K562 (cell line): ENCODE measurements around the gene LACTBL1. TPM values are rescaled to one million over a fixed set of nuclear protein-coding genes. Genes with fewer than 3 reads are reported as not detected.

Source experiments
- ATAC-seq: fragments of 200-7000 bp; cut with Tn5 transposase; 3 replicates; pipeline ENCODE4 v1.9.1; 2020; ENCODE audit warnings: moderate library complexity
- BruUV-seq: library from RNA; stranded (reverse); fragments of 400-500 nt; replicated peaks from 2 replicates; lab custom pipeline; 2021; lab: Mats Ljungman, UMichigan
- CTCF ChIA-PET: fragments of 300-600 bp; formaldehyde crosslinking; extraction: SDS; loops from one replicate; lab custom pipeline; 2021; ENCODE audit warnings: low intra/inter-chr PET ratio; lab: Yijun Ruan, JAX
- POLR2A ChIA-PET: fragments of 300-600, 350-650 bp; sonication (Branson Sonifier 250); formaldehyde crosslinking; extraction: SDS; loops from one replicate; lab custom pipeline; 2021; ENCODE audit warnings: antibody characterized with exemption, inconsistent platforms; lab: Yijun Ruan, JAX
- DNase-seq, 4 experiments: peaks; one replicate each; pipeline versions ENCODE4 v3.0.0 to v3.0.0-alpha.2; 2011 to 2018; ENCODE audit warnings: low spot score in 3 of 4, mixed read lengths in 3 of 4; ENCODE audit errors: extremely low read depth in 1 of 4
- FAIRE-seq: peaks from 2 replicates; lab custom pipeline; 2011; peaks lifted over from hg19 to GRCh38; lab: Jason Lieb, UNC
- H2AFZ ChIP-seq: 2 replicates; pipeline ENCODE4 v1.6.0; 2011; ENCODE audit warnings: low read depth, low read length, control low read depth, inconsistent platforms
- H3K27ac ChIP-seq: fragments of 200-600 bp; 3 replicates; pipeline ENCODE4 v1.8.0; 2011; ENCODE audit warnings: low read depth, mild to moderate bottlenecking, control low read depth, inconsistent platforms, low read length, moderate library complexity, mixed read lengths; ENCODE audit errors: extremely low read depth
- H3K27me3 ChIP-seq, 2 experiments: fragments of 300-600 bp in 1 of 2; 2 replicates in 1 of 2; 3 replicates in 1 of 2; pipeline versions ENCODE4 v1.6.0 to v1.8.0; 2011; ENCODE audit warnings: inconsistent platforms in 2 of 2, low read length in 2 of 2, mild to moderate bottlenecking in 1 of 2, mixed read lengths in 1 of 2, moderate library complexity in 1 of 2; ENCODE audit not compliant: control insufficient read depth in 2 of 2, insufficient read depth in 2 of 2
- H3K36me3 ChIP-seq: fragments of 300-600 bp; 3 replicates; pipeline ENCODE4 v1.8.0; 2011; ENCODE audit warnings: mild to moderate bottlenecking, low read length, inconsistent platforms; ENCODE audit not compliant: control insufficient read depth, insufficient read depth
- H3K4me1 ChIP-seq, 2 experiments: fragments of 200-600 bp in 1 of 2; replicated peaks in 1 of 2; 2 replicates in 1 of 2; 3 replicates in 1 of 2; pipeline versions ENCODE4 v1.5.1 to v1.8.0; 2011; ENCODE audit warnings: inconsistent platforms in 2 of 2, low read length in 2 of 2, mild to moderate bottlenecking in 1 of 2, mixed read lengths in 1 of 2, moderate library complexity in 1 of 2; ENCODE audit not compliant: control insufficient read depth in 2 of 2, insufficient read depth in 2 of 2
- H3K4me2 ChIP-seq: 2 replicates; pipeline ENCODE4 v1.6.1; 2011; ENCODE audit warnings: low read length, control low read depth, inconsistent platforms, mixed read lengths; ENCODE audit not compliant: insufficient read depth
- H3K4me3 ChIP-seq: fragments of 200-600 bp; sonication (generic), shearing (Covaris generic); 2 replicates; pipeline ENCODE4 v1.5.1; 2016; ENCODE audit warnings: control low read depth, inconsistent platforms
- H3K79me2 ChIP-seq: fragments of 200-600 bp; 3 replicates; pipeline ENCODE4 v1.8.0; 2011; ENCODE audit warnings: low read length, inconsistent platforms; ENCODE audit not compliant: control insufficient read depth, insufficient read depth
- H3K9ac ChIP-seq, 2 experiments: 2 replicates each; pipeline versions ENCODE4 v1.6.0 to v1.6.1; 2011; ENCODE audit warnings: low read depth in 2 of 2, low read length in 2 of 2, control low read depth in 1 of 2, inconsistent platforms in 1 of 2, mild to moderate bottlenecking in 1 of 2, mixed read lengths in 1 of 2; ENCODE audit not compliant: insufficient read depth in 1 of 2
- H3K9me1 ChIP-seq: one replicate; pipeline ENCODE4 v1.6.0; 2011; ENCODE audit warnings: inconsistent platforms, mild to moderate bottlenecking, low read length, moderate library complexity; ENCODE audit not compliant: control insufficient read depth, insufficient read depth
- H3K9me3 ChIP-seq: replicated peaks from 2 replicates; pipeline ENCODE4 v1.5.1; 2011; ENCODE audit warnings: low read depth, low read length, inconsistent platforms; ENCODE audit not compliant: control insufficient read depth, insufficient read depth
- H4K20me1 ChIP-seq: replicated peaks from 2 replicates; pipeline ENCODE4 v1.6.1; 2011; ENCODE audit warnings: low read length, inconsistent platforms, mixed read lengths; ENCODE audit not compliant: control insufficient read depth, insufficient read depth
- ATF3 ChIP-seq, 2 experiments: fragments of 450-650 bp in 1 of 2; sonication (generic) in 1 of 2; formaldehyde crosslinking in 1 of 2; IDR thresholded peaks in 1 of 2; conservative IDR thresholded peaks in 1 of 2; 2 replicates each; pipeline versions ENCODE4 v1.6.1 to v1.8.1; 2016 to 2023; ENCODE audit warnings: mild to moderate bottlenecking in 2 of 2, moderate library complexity in 2 of 2, inconsistent platforms in 1 of 2, missing genetic modification reagents in 1 of 2
- ELF1 ChIP-seq: fragments of 200-800 bp; sonication (Bioruptor generic); IDR thresholded peaks from 2 replicates; pipeline ENCODE4 v1.6.1; 2016; ENCODE audit warnings: missing genetic modification characterization, missing compliant biosample characterization
- ELF2 ChIP-seq: fragments of 250-450 bp; sonication (Bioruptor Pico); IDR thresholded peaks from 2 replicates; pipeline ENCODE4 v1.5.0; 2021; ENCODE audit warnings: mild to moderate bottlenecking
- ETS1 ChIP-seq: conservative IDR thresholded peaks from 2 replicates; pipeline ENCODE4 v1.6.1; 2011; ENCODE audit warnings: low read depth, mild to moderate bottlenecking, low read length; ENCODE audit not compliant: control insufficient read depth
- GATA2 ChIP-seq: sonication (generic); formaldehyde crosslinking; IDR thresholded peaks from 2 replicates; pipeline ENCODE4 v1.4.0; 2020; ENCODE audit warnings: mild to moderate bottlenecking, missing genetic modification reagents
- ILK ChIP-seq: fragments of 450-650 bp; IDR thresholded peaks from 2 replicates; pipeline ENCODE4 v1.6.1; 2016; ENCODE audit warnings: missing genetic modification characterization, low read depth, mild to moderate bottlenecking, missing compliant biosample characterization, moderate library complexity, borderline replicate concordance
- SNRNP70 ChIP-seq: fragments of 200-400 bp; formaldehyde crosslinking; optimal IDR thresholded peaks from 2 replicates; pipeline ENCODE3; 2017; ENCODE audit warnings: low read depth, low read length
- SOX6 ChIP-seq: fragments of 450-650 bp; IDR thresholded peaks from 2 replicates; pipeline ENCODE4 v1.6.1; 2014; ENCODE audit warnings: mild to moderate bottlenecking
- WGBS: fragments of 100-300 bp; shearing (Covaris generic); methylation state at CpG from one replicate; pipeline ENCODE4 v1.1.6; 2016; ENCODE audit warnings: low coverage, mixed read lengths; ENCODE audit not compliant: insufficient coverage; ENCODE audit errors: missing lambda C conversion rate; 5-methylcytosine and 5-hydroxymethylcytosine counted together
- in situ Hi-C: fragments of 300-500 bp; cut with MboI; formaldehyde crosslinking; loops from 4 replicates; pipeline ENCODE4 v1.15.0; 2018; ENCODE audit warnings: inconsistent platforms, mixed read lengths
- intact Hi-C: fragments of 100-400 bp; cut with micrococcal nuclease; formaldehyde crosslinking; loops from 2 replicates; pipeline ENCODE4 v1.14.2; 2022
- polyA plus RNA-seq, 8 experiments: library from polyadenylated mRNA; depleted of rRNA in 4 of 8; stranded (reverse) in 5 of 8; unstranded in 3 of 8; fragments of >200 nt; fragmentation: Nextera tagmentation in 2 of 8; fragmentation: Illumina TruSeq in 1 of 8; extraction: Ambion mirVana in 2 of 8; extraction: Trizol in 1 of 8; gene quantifications; 2 replicates each; pipeline versions ENCODE4 v1.2.1 to v1.2.3, GENCODE V29; 2011 to 2014; ENCODE audit warnings: inconsistent platforms in 1 of 8, missing spikeins in 1 of 8
- total RNA-seq, 7 experiments: library from RNA; depleted of rRNA in 6 of 7; stranded (reverse); fragments of >200 nt in 6 of 7; fragmentation: Illumina TruSeq in 2 of 7; extraction: Trizol in 2 of 7; gene quantifications; 2 replicates each; pipeline versions ENCODE4 v1.2.1 to v1.2.3, GENCODE V29; 2011 to 2021; ENCODE audit warnings: low replicate concordance in 1 of 7

Gene LACTBL1
- total and polyA plus RNA-seq, 9 of the 15 experiments (the other 6 are each of a cell fraction or from before 2014, with no cell fraction given) = not detected

- no peak for TF ChIP-seq ELF1 (tag)
- no peak for TF ChIP-seq ETS1
- 0 out of 2 replicates have a peak, but pooled peaks have one; percentile 7 for TF ChIP-seq ATF3 (IDR thresholded peaks at IDR 0.05)
- TF ChIP-seq ATF3 (CRISPR knock-in tag; conservative IDR thresholded peaks at IDR 0.05) = no peak
- no peak for TF ChIP-seq ELF2 (CRISPR knock-in tag)
- no peak for TF ChIP-seq SNRNP70
- no peak for TF ChIP-seq ILK (tag)
Observed at GRCh38 chr1:22941257-22941656, 31.4 kb downstream of the LACTBL1 start (continued).

DNA sequence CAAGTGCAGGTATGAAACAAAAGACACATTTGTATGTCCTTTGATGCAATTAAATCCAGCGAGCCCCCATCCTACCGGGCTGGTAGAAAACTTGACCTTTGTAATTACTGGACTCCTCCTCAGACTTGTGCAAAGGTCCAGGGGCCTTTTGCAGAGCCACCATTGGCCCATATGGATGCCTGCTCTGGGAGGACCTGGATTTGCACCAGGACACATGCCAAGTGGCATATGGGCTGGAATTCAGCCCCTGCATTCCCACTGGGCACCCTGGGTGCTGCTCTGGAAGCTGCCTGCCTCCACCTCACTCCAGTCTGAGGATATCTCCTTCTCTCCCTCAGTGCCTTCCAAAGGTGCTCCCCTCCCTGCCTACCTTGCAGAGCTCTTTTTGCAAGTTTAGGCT, 36.0 kb downstream of the LACTBL1 start:
- no peaks in the 10 kb centered on the region; a peak in 1 of 5 replicates for H3K4me1 ChIP-seq
- in situ Hi-C loops = no loop called here
- CTCF ChIA-PET = no interaction called here

More for the DNA sequence above, 36.0 kb downstream of the LACTBL1 start:
- Histone ChIP-seq H4K20me1 (no peaks in the 10 kb centered on the region), H3K9me1 (no peaks in the 10 kb centered on the region), H3K27ac (no peak overlapping the region), H3K9me3 (no peaks in the 10 kb centered on the region; the same call in 1 of the 2 replicates), H3K36me3 (no peaks in the 10 kb centered on the region), H3K9ac (no peak overlapping the region), H3K4me3 (no peak overlapping the region), H3K79me2 (no peaks in the 10 kb centered on the region), H3K27me3 (peaks cover 0 to 18% of the 10 kb centered on the region in 2 experiments; a peak in 2 of 5 replicates), H3K4me2 (no peak overlapping the region), H2AFZ (no peak overlapping the region)
- BruUV-seq = no TSS peak
- FAIRE-seq (no peak), DNase-seq (no peak), ATAC-seq (no peak)
- TF ChIP-seq GATA2 = no peak
- TF ChIP-seq SOX6 = no peak
- POLR2A ChIA-PET = interaction anchor here (0.7 kb wide), 1 partner anchor 836 kb away, joined by 3 read pairs; no protein-coding TSS in a partner anchor
- intact Hi-C loops = loop anchor here (10.0 kb wide), 1 partner anchor 512 kb away; no protein-coding TSS in a partner anchor
- 0% methylated on average over 2 of the region's 2 CpGs for WGBS
